ENCODE results near the gene EGR2. TPM values are rescaled to one million over a fixed set of nuclear protein-coding genes. Genes with fewer than 3 reads are reported as not detected.

Gene EGR2
- total RNA-seq, 4 donors from 2014 or later: 0.78 to 14.6 (median 2.9) TPM

GRCh38 chr10:62856021-62856420 is 39.9 kb upstream of the EGR2 start:
- TF ChIP-seq CTCF (IDR thresholded peaks at IDR 0.05): no peak
- TF ChIP-seq POLR2A (IDR thresholded peaks at IDR 0.05): no peak
- no peaks in the 10 kb centered on the region for H3K9me3 ChIP-seq
- no peaks in the 10 kb centered on the region for H3K36me3 ChIP-seq
- no peak overlapping the region for H3K27ac ChIP-seq
- intact Hi-C loops (cut with DNase I): no loop called here
- DNase-seq: no peak
- no peaks in the 10 kb centered on the region for H3K27me3 ChIP-seq
- H3K4me1 ChIP-seq: no peaks in the 10 kb centered on the region
- H3K4me3 ChIP-seq (replicated peaks in 1 of 3): no peak overlapping the region
- WGBS, 2 donors: 79 to 91% methylated on average over 4 of the region's 4 CpGs

- Histone ChIP-seq H3K4me3 (replicated peaks in 1 of 3) (no peak overlapping the region), H3K27ac (no peak overlapping the region), H3K36me3 (no peaks in the 10 kb centered on the region), H3K9me3 (no peaks in the 10 kb centered on the region), H3K4me1 (no peaks in the 10 kb centered on the region), H3K27me3 (no peaks in the 10 kb centered on the region)
- DNase-seq: no peak
- 70 to 73% methylated on average over 5 of the region's 5 CpGs for WGBS, 2 donors
- TF ChIP-seq CTCF (IDR thresholded peaks at IDR 0.05): no peak
- TF ChIP-seq POLR2A (IDR thresholded peaks at IDR 0.05): no peak
- intact Hi-C loops (cut with DNase I): no loop called here
Observed at GRCh38 chr10:62853710-62854109, 37.5 kb upstream of the EGR2 start.

- H3K27ac ChIP-seq: no peak overlapping the region
- H3K9me3 ChIP-seq: no peaks in the 10 kb centered on the region
- intact Hi-C loops (cut with DNase I): no loop called here
- H3K4me1 ChIP-seq: no peaks in the 10 kb centered on the region
- H3K27me3 ChIP-seq: no peaks in the 10 kb centered on the region
- TF ChIP-seq POLR2A (IDR thresholded peaks at IDR 0.05) (no peak), CTCF (IDR thresholded peaks at IDR 0.05) (no peak)
- no peak overlapping the region for H3K4me3 ChIP-seq (replicated peaks in 1 of 3)
- 79 to 87% methylated on average over 6 of the region's 6 CpGs for whole genome bisulfite sequencing, 2 donors
- H3K36me3 ChIP-seq: no peaks in the 10 kb centered on the region
- DNase-seq: no peak
Observed at GRCh38 chr10:62852961-62853702, 37.0 kb upstream of the EGR2 start.

DNA sequence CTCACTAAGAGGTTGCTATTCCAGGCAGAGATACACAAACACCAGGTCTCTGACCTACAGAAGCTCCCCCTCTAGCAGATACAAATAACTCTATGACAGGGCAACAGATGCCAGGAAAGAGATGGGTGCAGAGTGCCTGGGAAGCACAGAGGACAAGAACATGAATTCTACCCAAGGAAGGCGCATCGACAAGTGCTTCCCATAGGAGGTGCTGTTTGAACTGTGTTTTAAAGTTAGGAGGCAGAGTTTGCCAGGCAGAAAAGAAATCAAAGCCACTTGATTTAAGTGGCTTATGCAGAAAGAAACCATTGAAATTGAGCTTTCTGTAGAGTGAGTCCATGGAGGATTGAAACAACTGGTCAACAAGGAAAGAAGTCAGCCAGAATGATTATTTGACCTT is 35.3 kb upstream of the EGR2 start:
- H3K4me1 ChIP-seq: no peaks in the 10 kb centered on the region
- H3K36me3 ChIP-seq: no peaks in the 10 kb centered on the region
- no peaks in the 10 kb centered on the region for H3K9me3 ChIP-seq
- intact Hi-C loops (cut with DNase I): no loop called here
- no peak overlapping the region for H3K4me3 ChIP-seq (replicated peaks in 1 of 3)
- H3K27me3 ChIP-seq: no peaks in the 10 kb centered on the region
- 55 to 80% methylated on average over 2 of the region's 2 CpGs for WGBS, 2 donors
- TF ChIP-seq POLR2A (IDR thresholded peaks at IDR 0.05) (no peak), CTCF (IDR thresholded peaks at IDR 0.05) (no peak)
- no peak overlapping the region for H3K27ac ChIP-seq
- DNase-seq: no peak

GRCh38 chr10:62850646-62851045 is 34.5 kb upstream of the EGR2 start:
- H3K4me1 ChIP-seq: no peaks in the 10 kb centered on the region
- intact Hi-C loops (cut with DNase I): no loop called here
- no peaks in the 10 kb centered on the region for H3K9me3 ChIP-seq
- DNase-seq: no peak
- no peaks in the 10 kb centered on the region for H3K27me3 ChIP-seq
- TF ChIP-seq CTCF (IDR thresholded peaks at IDR 0.05) (no peak), POLR2A (IDR thresholded peaks at IDR 0.05) (no peak)
- H3K27ac ChIP-seq: no peak overlapping the region
- no peak overlapping the region for H3K4me3 ChIP-seq (replicated peaks in 1 of 3)
- H3K36me3 ChIP-seq: no peaks in the 10 kb centered on the region
- 58 to 80% methylated on average over 3 of the region's 3 CpGs for WGBS, 2 donors

All from thyroid gland (tissue), 4 donors.